Stimulated activated CD4-positive, alpha-beta T cell treated with anti-CD3 and anti-CD28 coated beads, Interleukin-15, amount 100 ng/mL, for 24 hours (primary cell): ENCODE measurements around the gene TMEM17.

Experiments used
- DNase-seq: peaks from one replicate; pipeline ENCODE4 v3.0.0-alpha.2; 2020

Gene TMEM17

GRCh38 chr2:62452701-62453454 lies 53.1 kb downstream of the TMEM17 start:
- DNase-seq, result no peak

- no peak for DNase-seq
These were observed 55.2 kb downstream of the TMEM17 start for GRCh38 chr2:62450716-62451191.
